Measurements from ENCODE around the gene SOCS2. TPM values are rescaled to one million over a fixed set of nuclear protein-coding genes. Genes with fewer than 3 reads are reported as not detected.

The SOCS2 gene
- total RNA-seq, 4 donors from 2014 or later, result 45.5 to 213 (median 79.4) TPM

DNA sequence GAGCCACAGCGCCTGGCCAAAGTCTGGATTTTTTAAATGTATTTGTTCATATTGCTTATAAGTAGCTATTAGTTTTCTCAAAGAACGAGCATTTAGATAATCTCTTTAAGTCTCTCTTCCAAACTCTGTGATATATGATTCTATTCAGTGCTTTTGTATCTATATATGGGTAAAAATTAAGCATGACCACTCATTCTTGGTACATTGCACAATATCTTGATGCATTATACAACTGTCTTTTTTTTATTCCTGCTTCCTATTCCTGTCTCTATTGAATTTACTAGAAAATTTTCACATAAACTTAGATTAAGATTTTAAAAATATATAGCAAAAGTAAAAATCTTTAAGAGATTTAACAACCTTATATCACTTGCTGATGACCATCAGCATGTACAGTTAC, 29.1 kb downstream of the SOCS2 start:
- no peak for DNase-seq
- Histone ChIP-seq H3K4me3 (no peak overlapping the region), H3K27ac (no peak overlapping the region), H3K36me3 (no peaks in the 10 kb centered on the region), H3K27me3 (no peaks in the 10 kb centered on the region), H3K9me3 (no peaks in the 10 kb centered on the region), H3K4me1 (peaks cover 0 to 7% (median 0%) of the 10 kb centered on the region in 4 donors)
- intact Hi-C loops (cut with DNase I; ENCODE audit: low total_unique reads) (no loop called here), in situ Hi-C loops (cut with MboI; ENCODE audit: low pct_ligation_motif_present in 1 of 4, low pct_unique_long_range_greater_than_20kb in 1 of 4, low sequenced_read_pairs in 3 of 4) (no loop called here)
- TF ChIP-seq POLR2A (IDR thresholded peaks at IDR 0.05) (no peak), POLR2AphosphoS5 (IDR thresholded peaks at IDR 0.05) (no peak), EP300 (IDR thresholded peaks at IDR 0.05; ENCODE audit: low read depth) (no peak)
- TF ChIP-seq, protein P1, sequence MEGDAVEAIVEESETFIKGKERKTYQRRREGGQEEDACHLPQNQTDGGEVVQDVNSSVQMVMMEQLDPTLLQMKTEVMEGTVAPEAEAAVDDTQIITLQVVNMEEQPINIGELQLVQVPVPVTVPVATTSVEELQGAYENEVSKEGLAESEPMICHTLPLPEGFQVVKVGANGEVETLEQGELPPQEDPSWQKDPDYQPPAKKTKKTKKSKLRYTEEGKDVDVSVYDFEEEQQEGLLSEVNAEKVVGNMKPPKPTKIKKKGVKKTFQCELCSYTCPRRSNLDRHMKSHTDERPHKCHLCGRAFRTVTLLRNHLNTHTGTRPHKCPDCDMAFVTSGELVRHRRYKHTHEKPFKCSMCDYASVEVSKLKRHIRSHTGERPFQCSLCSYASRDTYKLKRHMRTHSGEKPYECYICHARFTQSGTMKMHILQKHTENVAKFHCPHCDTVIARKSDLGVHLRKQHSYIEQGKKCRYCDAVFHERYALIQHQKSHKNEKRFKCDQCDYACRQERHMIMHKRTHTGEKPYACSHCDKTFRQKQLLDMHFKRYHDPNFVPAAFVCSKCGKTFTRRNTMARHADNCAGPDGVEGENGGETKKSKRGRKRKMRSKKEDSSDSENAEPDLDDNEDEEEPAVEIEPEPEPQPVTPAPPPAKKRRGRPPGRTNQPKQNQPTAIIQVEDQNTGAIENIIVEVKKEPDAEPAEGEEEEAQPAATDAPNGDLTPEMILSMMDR (IDR thresholded peaks at IDR 0.05), result no peak
- 60 to 77% methylated on average over 2 of the region's 2 CpGs for WGBS, 2 donors (ENCODE audit: low coverage in 1 of 2)

DNA sequence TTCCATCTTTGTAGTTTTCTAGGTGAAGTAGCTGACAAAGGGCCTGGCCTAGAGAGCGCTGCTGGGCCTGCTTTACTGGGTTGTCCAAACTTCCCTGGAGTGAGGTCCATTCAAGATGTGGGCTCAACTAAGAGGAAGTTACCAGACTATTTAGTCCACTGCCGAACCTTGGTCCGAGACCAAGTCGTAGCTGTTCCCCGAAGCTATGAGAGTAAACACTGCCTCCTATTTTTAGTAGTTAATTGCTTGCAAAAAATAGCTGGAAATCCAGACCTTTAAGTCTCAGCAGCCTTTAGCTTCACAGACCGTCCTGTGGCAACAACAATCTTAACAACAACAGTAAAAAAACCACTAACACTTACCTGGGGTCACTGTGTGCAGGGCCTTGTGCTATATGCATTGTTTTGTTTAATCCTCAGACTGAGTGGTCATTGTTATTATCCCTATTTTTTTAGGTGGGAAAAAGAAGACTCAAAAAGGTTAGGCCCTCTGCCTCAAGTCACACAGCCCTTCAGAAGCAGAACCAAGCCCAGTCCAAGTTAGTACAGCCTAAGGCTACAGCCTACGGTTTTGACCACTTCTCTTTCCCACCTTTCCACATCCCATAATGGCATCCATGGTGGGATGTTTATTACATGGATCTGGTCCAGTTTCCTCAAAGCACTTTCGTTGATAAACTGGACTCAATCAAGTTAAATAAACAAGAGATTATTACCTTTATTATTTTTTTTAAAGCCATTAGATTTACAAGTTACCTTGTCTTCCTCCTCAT, 30.6 kb downstream of the SOCS2 start:
- 36 to 50% methylated on average over 3 to 8 of the region's 8 CpGs for WGBS, 2 donors (ENCODE audit: low coverage in 1 of 2)
- in situ Hi-C loops (cut with MboI; ENCODE audit: low pct_ligation_motif_present in 1 of 4, low pct_unique_long_range_greater_than_20kb in 1 of 4, low sequenced_read_pairs in 3 of 4), result no loop called here
- Histone ChIP-seq H3K27ac (peak overlapping the region in 3 of 4 donors; percentile 2 to 52 (median 26)), H3K4me1 (peaks cover 0 to 7% (median 0%) of the 10 kb centered on the region in 4 donors), H3K27me3 (no peaks in the 10 kb centered on the region), H3K4me3 (no peak overlapping the region), H3K9me3 (no peaks in the 10 kb centered on the region), H3K36me3 (no peaks in the 10 kb centered on the region)
- intact Hi-C loops (cut with DNase I; ENCODE audit: low total_unique reads), result no loop called here
- DNase-seq, result no peak
- TF ChIP-seq EP300 (IDR thresholded peaks at IDR 0.05; ENCODE audit: low read depth) (no peak), POLR2AphosphoS5 (IDR thresholded peaks at IDR 0.05) (no peak), POLR2A (IDR thresholded peaks at IDR 0.05) (no peak)
- TF ChIP-seq, protein P1 (IDR thresholded peaks at IDR 0.05), result no peak

DNA sequence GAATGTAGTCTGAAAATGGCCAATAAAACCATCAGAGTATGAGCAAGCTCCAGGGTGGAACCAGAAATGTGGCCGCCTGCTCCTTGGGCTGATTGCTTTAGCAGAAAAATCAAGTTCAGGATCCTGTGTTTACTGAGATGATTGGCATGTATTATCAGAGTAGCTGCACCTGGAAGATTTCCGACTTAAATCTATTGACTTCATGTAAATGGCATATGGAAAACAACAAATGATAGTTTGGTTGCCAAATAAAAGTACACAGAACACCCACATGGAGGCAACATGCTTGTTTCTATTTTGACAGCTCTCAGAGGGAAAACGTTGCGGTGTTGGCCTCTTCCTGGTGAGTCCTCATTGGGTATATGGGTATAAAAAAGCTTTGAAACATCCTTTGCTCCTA, 31.3 kb downstream of the SOCS2 start:
- H3K4me1 ChIP-seq, result peaks cover 0 to 7% (median 0%) of the 10 kb centered on the region in 4 donors
- WGBS, 2 donors (ENCODE audit: low coverage in 1 of 2), result 69 to 70% methylated on average over 4 of the region's 4 CpGs
- no peak overlapping the region for H3K4me3 ChIP-seq
- H3K27me3 ChIP-seq, result no peaks in the 10 kb centered on the region
- in situ Hi-C loops (cut with MboI; ENCODE audit: low pct_ligation_motif_present in 1 of 4, low pct_unique_long_range_greater_than_20kb in 1 of 4, low sequenced_read_pairs in 3 of 4) (no loop called here), intact Hi-C loops (cut with DNase I; ENCODE audit: low total_unique reads) (no loop called here)
- no peaks in the 10 kb centered on the region for H3K9me3 ChIP-seq
- peak overlapping the region in 2 of 4 donors; percentile 2 to 26 for H3K27ac ChIP-seq
- DNase-seq, result no peak
- H3K36me3 ChIP-seq, result no peaks in the 10 kb centered on the region
- TF ChIP-seq, protein P1 (IDR thresholded peaks at IDR 0.05), result no peak
- TF ChIP-seq POLR2AphosphoS5 (IDR thresholded peaks at IDR 0.05), result no peak
- TF ChIP-seq EP300 (IDR thresholded peaks at IDR 0.05; ENCODE audit: low read depth), result no peak
- TF ChIP-seq POLR2A (IDR thresholded peaks at IDR 0.05), result no peak

DNA sequence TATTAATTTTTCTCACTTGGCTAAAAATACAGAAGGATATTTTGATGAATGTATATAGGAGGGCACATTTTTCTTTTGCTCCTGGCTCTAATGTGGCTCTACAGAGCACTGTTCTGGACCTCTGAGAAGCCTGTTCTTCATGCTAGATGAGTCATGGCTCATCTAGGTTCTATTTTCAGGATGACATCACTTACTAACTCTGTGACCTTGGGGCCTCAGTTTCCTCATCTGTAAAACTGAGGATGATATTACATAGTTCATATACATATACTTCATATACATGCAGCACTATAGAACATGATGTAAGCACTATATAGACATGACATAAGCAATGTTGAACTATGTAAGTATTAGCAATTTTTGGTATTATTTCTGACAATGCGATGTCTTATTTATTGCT, 35.8 kb downstream of the SOCS2 start:
- in situ Hi-C loops (cut with MboI; ENCODE audit: low pct_ligation_motif_present in 1 of 4, low pct_unique_long_range_greater_than_20kb in 1 of 4, low sequenced_read_pairs in 3 of 4), result no loop called here
- intact Hi-C loops (cut with DNase I; ENCODE audit: low total_unique reads), result no loop called here
- Histone ChIP-seq H3K9me3 (no peaks in the 10 kb centered on the region), H3K27ac (no peak overlapping the region), H3K4me3 (no peak overlapping the region), H3K4me1 (no peaks in the 10 kb centered on the region), H3K36me3 (no peaks in the 10 kb centered on the region), H3K27me3 (no peaks in the 10 kb centered on the region)
- TF ChIP-seq POLR2A (IDR thresholded peaks at IDR 0.05) (no peak), EP300 (IDR thresholded peaks at IDR 0.05; ENCODE audit: low read depth) (no peak), POLR2AphosphoS5 (IDR thresholded peaks at IDR 0.05) (no peak)
- TF ChIP-seq, protein P1 (IDR thresholded peaks at IDR 0.05), result no peak
- no peak for DNase-seq
- 91 to 100% methylated on average over 1 of the region's 1 CpG for WGBS, 2 donors (ENCODE audit: low coverage in 1 of 2)
